ENCODE data around the gene TCFL5. TPM values are rescaled to one million over a fixed set of nuclear protein-coding genes. Genes with fewer than 3 reads are reported as not detected.

Gene TCFL5
- total RNA-seq, 1 experiment from 2014 or later = 20.4 TPM

DNA sequence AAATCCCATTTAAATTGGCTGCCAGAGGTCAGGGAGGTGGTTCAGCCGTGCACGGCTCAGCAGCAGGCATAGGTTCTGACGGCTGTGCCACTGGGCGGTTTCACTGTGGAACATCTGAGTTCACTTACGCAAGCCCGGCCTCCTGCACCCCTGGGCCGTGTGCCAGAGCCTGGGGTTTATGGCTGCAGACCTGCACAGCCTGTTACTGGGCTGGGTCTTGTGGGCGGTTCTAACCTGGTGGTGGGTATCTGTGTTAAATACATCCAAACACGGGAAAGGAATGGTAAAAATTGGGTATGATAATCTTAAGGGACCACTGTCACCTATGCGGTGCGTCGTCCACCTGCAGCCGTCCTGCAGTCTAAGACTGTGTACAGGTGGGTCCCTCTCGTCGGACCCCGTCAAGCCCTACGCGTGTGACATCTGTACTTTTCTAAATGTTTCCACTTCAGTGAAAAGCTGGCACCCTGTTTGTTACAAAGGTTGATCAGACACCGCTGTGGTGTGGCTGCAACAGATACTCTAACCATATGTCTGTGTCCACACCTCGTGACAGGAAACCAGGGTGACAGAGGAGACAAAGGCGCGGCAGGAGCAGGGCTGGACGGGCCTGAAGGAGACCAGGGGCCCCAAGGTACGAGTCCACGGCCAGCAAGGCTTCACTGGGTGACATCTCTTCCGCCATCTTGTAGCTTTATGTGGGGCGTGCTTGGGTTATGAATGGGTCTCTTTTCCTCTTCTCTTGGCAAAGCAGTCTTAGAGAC, 23.3 kb downstream of the TCFL5 start:
- Mint-ChIP-seq H3K36me3 (peaks cover 13% of the 10 kb centered on the region), H3K4me1 (peaks cover 5% of the 10 kb centered on the region), H3K4me3 (no peak overlapping the region), H3K27ac (no peak overlapping the region; the same call in 1 of the 2 replicates), H3K9me3 (no peaks in the 10 kb centered on the region), H3K27me3 (ENCODE audit: low read depth) (no peaks in the 10 kb centered on the region)
- TF ChIP-seq ESRRA (CRISPR knock-in tag; IDR thresholded peaks at IDR 0.05; ENCODE audit: borderline replicate concordance) (no peak), ATF1 (CRISPR knock-in tag; IDR thresholded peaks at IDR 0.05) (no peak), FOXJ3 (CRISPR knock-in tag; IDR thresholded peaks at IDR 0.05; ENCODE audit: borderline replicate concordance) (no peak), TP53 (CRISPR knock-in tag; IDR thresholded peaks at IDR 0.05) (no peak), ZSCAN18 (CRISPR knock-in tag; IDR thresholded peaks at IDR 0.05) (no peak), PRRX2 (CRISPR knock-in tag; IDR thresholded peaks at IDR 0.05) (no peak), GABPB1 (CRISPR knock-in tag; IDR thresholded peaks at IDR 0.05) (no peak), NFYB (CRISPR knock-in tag; conservative IDR thresholded peaks at IDR 0.05; ENCODE audit: low read depth) (no peak), TCF7 (CRISPR knock-in tag; IDR thresholded peaks at IDR 0.05; ENCODE audit: low read depth) (no peak), ZNF317 (CRISPR knock-in tag; IDR thresholded peaks at IDR 0.05; ENCODE audit: borderline replicate concordance, low read depth) (no peak), E2F1 (CRISPR knock-in tag; IDR thresholded peaks at IDR 0.05) (no peak), ZNF423 (CRISPR knock-in tag; IDR thresholded peaks at IDR 0.05) (no peak), JAZF1 (CRISPR knock-in tag; IDR thresholded peaks at IDR 0.05) (no peak)
- TF ChIP-seq, protein P1, sequence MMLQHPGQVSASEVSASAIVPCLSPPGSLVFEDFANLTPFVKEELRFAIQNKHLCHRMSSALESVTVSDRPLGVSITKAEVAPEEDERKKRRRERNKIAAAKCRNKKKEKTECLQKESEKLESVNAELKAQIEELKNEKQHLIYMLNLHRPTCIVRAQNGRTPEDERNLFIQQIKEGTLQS (CRISPR knock-in tag; conservative IDR thresholded peaks at IDR 0.05) = no peak
- DNase-seq (ENCODE audit: low spot score) (no peak), ATAC-seq (no peak)
- CTCF ChIA-PET = no interaction called here
- POLR2A ChIA-PET = no interaction called here

GRCh38 chr20:62837790-62838127, 23.9 kb downstream of the TCFL5 start:
- ATAC-seq (no peak), DNase-seq (ENCODE audit: low spot score) (no peak)
- TF ChIP-seq CREM (CRISPR knock-in tag; IDR thresholded peaks at IDR 0.05) (no peak), ELF4 (CRISPR knock-in tag; IDR thresholded peaks at IDR 0.05; ENCODE audit: low read depth) (no peak), IRF1 (CRISPR knock-in tag; IDR thresholded peaks at IDR 0.05) (no peak), NR2C2 (CRISPR knock-in tag; IDR thresholded peaks at IDR 0.05) (no peak)
- Mint-ChIP-seq H3K4me3 (no peak overlapping the region), H3K9me3 (no peaks in the 10 kb centered on the region), H3K27me3 (ENCODE audit: low read depth) (no peaks in the 10 kb centered on the region), H3K27ac (no peak overlapping the region), H3K4me1 (peaks cover 7% of the 10 kb centered on the region), H3K36me3 (peaks cover 16% of the 10 kb centered on the region)
- ChIA-PET CTCF (no interaction called here), POLR2A (no interaction called here)

- Mint-ChIP-seq H3K4me1 (peaks cover 13% of the 10 kb centered on the region), H3K27ac (no peak overlapping the region), H3K9me3 (no peaks in the 10 kb centered on the region), H3K36me3 (peaks cover 17% of the 10 kb centered on the region), H3K4me3 (no peak overlapping the region), H3K27me3 (ENCODE audit: low read depth) (no peaks in the 10 kb centered on the region)
- POLR2A ChIA-PET = no interaction called here
- no peak for DNase-seq (ENCODE audit: low spot score)
- CTCF ChIA-PET = interaction anchor here (1.2 kb wide), 1 partner anchor 10 kb away, joined by 6 read pairs; no protein-coding TSS in a partner anchor
- no peak for ATAC-seq
- TF ChIP-seq, protein P1 (CRISPR knock-in tag; conservative IDR thresholded peaks at IDR 0.05) = no peak
- TF ChIP-seq CREB1 (CRISPR knock-in tag; IDR thresholded peaks at IDR 0.05) = no peak
- TF ChIP-seq, protein P2, sequence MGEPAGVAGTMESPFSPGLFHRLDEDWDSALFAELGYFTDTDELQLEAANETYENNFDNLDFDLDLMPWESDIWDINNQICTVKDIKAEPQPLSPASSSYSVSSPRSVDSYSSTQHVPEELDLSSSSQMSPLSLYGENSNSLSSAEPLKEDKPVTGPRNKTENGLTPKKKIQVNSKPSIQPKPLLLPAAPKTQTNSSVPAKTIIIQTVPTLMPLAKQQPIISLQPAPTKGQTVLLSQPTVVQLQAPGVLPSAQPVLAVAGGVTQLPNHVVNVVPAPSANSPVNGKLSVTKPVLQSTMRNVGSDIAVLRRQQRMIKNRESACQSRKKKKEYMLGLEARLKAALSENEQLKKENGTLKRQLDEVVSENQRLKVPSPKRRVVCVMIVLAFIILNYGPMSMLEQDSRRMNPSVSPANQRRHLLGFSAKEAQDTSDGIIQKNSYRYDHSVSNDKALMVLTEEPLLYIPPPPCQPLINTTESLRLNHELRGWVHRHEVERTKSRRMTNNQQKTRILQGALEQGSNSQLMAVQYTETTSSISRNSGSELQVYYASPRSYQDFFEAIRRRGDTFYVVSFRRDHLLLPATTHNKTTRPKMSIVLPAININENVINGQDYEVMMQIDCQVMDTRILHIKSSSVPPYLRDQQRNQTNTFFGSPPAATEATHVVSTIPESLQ (CRISPR knock-in tag; IDR thresholded peaks at IDR 0.05) = no peak
- no peak for TF ChIP-seq NR2C2 (CRISPR knock-in tag; IDR thresholded peaks at IDR 0.05)
- TF ChIP-seq ELF4 (CRISPR knock-in tag; IDR thresholded peaks at IDR 0.05; ENCODE audit: low read depth) = no peak
- TF ChIP-seq ZNF671 (CRISPR knock-in tag; IDR thresholded peaks at IDR 0.05) = no peak
- TF ChIP-seq MXD4 (CRISPR knock-in tag; IDR thresholded peaks at IDR 0.05; ENCODE audit: borderline replicate concordance) = no peak
- TF ChIP-seq HMGXB4 (CRISPR knock-in tag; IDR thresholded peaks at IDR 0.05) = no peak
Observed at GRCh38 chr20:62836967-62837490, 24.6 kb downstream of the TCFL5 start.

Data from WTC11 (cell line).